Activated naive CD8-positive, alpha-beta T cell treated with anti-CD3 and anti-CD28 coated beads, Interleukin-2, amount 10 ng/mL, durations not matched to agents 7 days and 5 days (primary cell): ENCODE results near the gene NRCAM. TPM values are rescaled to one million over a fixed set of nuclear protein-coding genes. Genes with fewer than 3 reads are reported as not detected.

Source experiments
- ATAC-seq: fragments of 150-1000 bp; cut with Tn5 transposase; one replicate; pipeline ENCODE4 v1.10.0; 2021; ENCODE audit warnings: low read depth, moderate library complexity
- POLR2A ChIA-PET: fragments of 350-600 bp; sonication (Branson Sonifier 250); formaldehyde crosslinking; loops from one replicate; lab custom pipeline; 2021; ENCODE audit warnings: antibody characterized with exemption; lab: Charles Lee
- DNase-seq: peaks from one replicate; pipeline ENCODE4 v3.0.0; 2021
- H3K27ac Mint-ChIP-seq: one replicate; pipeline ENCODE4 v1.8.0; 2022; ENCODE audit warnings: mild to moderate bottlenecking, mixed read lengths
- H3K27me3 Mint-ChIP-seq: one replicate; pipeline ENCODE4 v1.8.0; 2022; ENCODE audit warnings: mild to moderate bottlenecking, moderate library complexity, mixed read lengths
- H3K36me3 Mint-ChIP-seq: one replicate; pipeline ENCODE4 v1.8.0; 2021; ENCODE audit warnings: mild to moderate bottlenecking, mixed read lengths
- H3K4me1 Mint-ChIP-seq: one replicate; pipeline ENCODE4 v1.8.0; 2021; ENCODE audit warnings: mixed read lengths
- H3K4me3 Mint-ChIP-seq: one replicate; pipeline ENCODE4 v1.8.0; 2022; ENCODE audit warnings: mild to moderate bottlenecking, moderate library complexity, mixed read lengths
- H3K9me3 Mint-ChIP-seq: one replicate; pipeline ENCODE4 v1.8.0; 2021; ENCODE audit warnings: mixed read lengths
- total RNA-seq, 2 experiments: library from RNA; stranded (reverse); gene quantifications; one replicate each; pipeline ENCODE4 v1.2.3, GENCODE V29; 2021

The NRCAM gene
- total RNA-seq, 2 experiments from 2014 or later, result 0.50 to 0.99 TPM

- H3K36me3 Mint-ChIP-seq, result peaks cover 1% of the 10 kb centered on the region
- no peaks in the 10 kb centered on the region for H3K4me1 Mint-ChIP-seq
- no peak for ATAC-seq
- POLR2A ChIA-PET, result no interaction called here
- no peaks in the 10 kb centered on the region for H3K27me3 Mint-ChIP-seq
- H3K9me3 Mint-ChIP-seq, result no peaks in the 10 kb centered on the region
- no peak overlapping the region for H3K4me3 Mint-ChIP-seq
- H3K27ac Mint-ChIP-seq, result no peak overlapping the region
- no peak for DNase-seq
Observed at GRCh38 chr7:108227366-108227765, 228.9 kb downstream of the NRCAM start.

GRCh38 chr7:108226816-108227299, 229.4 kb downstream of the NRCAM start:
- POLR2A ChIA-PET, result no interaction called here
- Mint-ChIP-seq H3K27ac (no peak overlapping the region), H3K4me3 (no peak overlapping the region), H3K4me1 (no peaks in the 10 kb centered on the region), H3K9me3 (no peaks in the 10 kb centered on the region), H3K27me3 (no peaks in the 10 kb centered on the region), H3K36me3 (peaks cover under 1% of the 10 kb centered on the region)
- ATAC-seq, result no peak
- DNase-seq, result no peak

- DNase-seq, result no peak
- Mint-ChIP-seq H3K27ac (no peak overlapping the region), H3K4me3 (no peak overlapping the region), H3K27me3 (no peaks in the 10 kb centered on the region), H3K4me1 (no peaks in the 10 kb centered on the region), H3K9me3 (peaks cover 2% of the 10 kb centered on the region), H3K36me3 (no peaks in the 10 kb centered on the region)
- ATAC-seq, result no peak
- POLR2A ChIA-PET, result no interaction called here
Observed at GRCh38 chr7:108225531-108226181, 230.6 kb downstream of the NRCAM start.

- ATAC-seq, result no peak
- DNase-seq, result no peak
Observed at GRCh38 chr7:108224387-108224786, 231.8 kb downstream of the NRCAM start.

GRCh38 chr7:108222236-108222892, 233.9 kb downstream of the NRCAM start:
- H3K27ac Mint-ChIP-seq, result no peak overlapping the region
- peaks cover 7% of the 10 kb centered on the region for H3K9me3 Mint-ChIP-seq
- POLR2A ChIA-PET, result no interaction called here

More at GRCh38 chr7:108224387-108224786, 231.8 kb downstream of the NRCAM start:
- Mint-ChIP-seq H3K36me3 (no peaks in the 10 kb centered on the region), H3K4me1 (no peaks in the 10 kb centered on the region), H3K4me3 (no peak overlapping the region), H3K9me3 (peaks cover 2% of the 10 kb centered on the region), H3K27me3 (no peaks in the 10 kb centered on the region), H3K27ac (no peak overlapping the region)
- POLR2A ChIA-PET, result no interaction called here

GRCh38 chr7:108211382-108212201, 244.6 kb downstream of the NRCAM start:
- POLR2A ChIA-PET, result no interaction called here
- Mint-ChIP-seq H3K36me3 (no peaks in the 10 kb centered on the region), H3K27ac (no peak overlapping the region), H3K4me3 (no peak overlapping the region), H3K27me3 (no peaks in the 10 kb centered on the region), H3K4me1 (no peaks in the 10 kb centered on the region), H3K9me3 (peaks cover 3% of the 10 kb centered on the region)
- no peak for DNase-seq
- ATAC-seq, result no peak

More at GRCh38 chr7:108222236-108222892, 233.9 kb downstream of the NRCAM start:
- no peak overlapping the region for H3K4me3 Mint-ChIP-seq
- no peaks in the 10 kb centered on the region for H3K36me3 Mint-ChIP-seq
- no peak for ATAC-seq
- no peaks in the 10 kb centered on the region for H3K27me3 Mint-ChIP-seq
- DNase-seq, result no peak
- H3K4me1 Mint-ChIP-seq, result no peaks in the 10 kb centered on the region

GRCh38 chr7:108210796-108211195, 245.4 kb downstream of the NRCAM start:
- no peaks in the 10 kb centered on the region for H3K36me3 Mint-ChIP-seq
- H3K27ac Mint-ChIP-seq, result no peak overlapping the region
- no peaks in the 10 kb centered on the region for H3K4me1 Mint-ChIP-seq
- ATAC-seq (no peak), DNase-seq (no peak)
- H3K4me3 Mint-ChIP-seq, result no peak overlapping the region
- no peaks in the 10 kb centered on the region for H3K27me3 Mint-ChIP-seq
- H3K9me3 Mint-ChIP-seq, result no peaks in the 10 kb centered on the region
- POLR2A ChIA-PET, result no interaction called here

GRCh38 chr7:108205311-108205710, 250.9 kb downstream of the NRCAM start:
- Mint-ChIP-seq H3K27ac (no peak overlapping the region), H3K4me1 (peaks cover 1% of the 10 kb centered on the region), H3K4me3 (no peak overlapping the region), H3K36me3 (no peaks in the 10 kb centered on the region), H3K9me3 (no peaks in the 10 kb centered on the region), H3K27me3 (no peaks in the 10 kb centered on the region)
- ATAC-seq (no peak), DNase-seq (no peak)
- POLR2A ChIA-PET, result no interaction called here

- Mint-ChIP-seq H3K4me1 (peaks cover 1% of the 10 kb centered on the region), H3K27me3 (no peaks in the 10 kb centered on the region), H3K9me3 (no peaks in the 10 kb centered on the region), H3K36me3 (no peaks in the 10 kb centered on the region), H3K27ac (no peak overlapping the region), H3K4me3 (no peak overlapping the region)
- ATAC-seq (no peak), DNase-seq (no peak)
- POLR2A ChIA-PET, result no interaction called here
Observed at GRCh38 chr7:108204281-108204796, 251.9 kb downstream of the NRCAM start.

GRCh38 chr7:108203537-108203936, 252.7 kb downstream of the NRCAM start:
- Mint-ChIP-seq H3K27ac (no peak overlapping the region), H3K27me3 (no peaks in the 10 kb centered on the region), H3K4me3 (no peak overlapping the region), H3K4me1 (peaks cover 1% of the 10 kb centered on the region), H3K9me3 (no peaks in the 10 kb centered on the region), H3K36me3 (no peaks in the 10 kb centered on the region)
- ATAC-seq (no peak), DNase-seq (no peak)
- POLR2A ChIA-PET, result no interaction called here

- POLR2A ChIA-PET, result no interaction called here
- Mint-ChIP-seq H3K4me3 (no peak overlapping the region), H3K36me3 (no peaks in the 10 kb centered on the region), H3K9me3 (no peaks in the 10 kb centered on the region), H3K27ac (no peak overlapping the region), H3K27me3 (no peaks in the 10 kb centered on the region), H3K4me1 (peaks cover 1% of the 10 kb centered on the region)
- DNase-seq, result no peak
- no peak for ATAC-seq
Observed at GRCh38 chr7:108202743-108203142, 253.5 kb downstream of the NRCAM start.

GRCh38 chr7:108201766-108202165, 254.5 kb downstream of the NRCAM start:
- Mint-ChIP-seq H3K9me3 (no peaks in the 10 kb centered on the region), H3K36me3 (no peaks in the 10 kb centered on the region), H3K27me3 (no peaks in the 10 kb centered on the region), H3K4me3 (no peak overlapping the region), H3K4me1 (peaks cover 1% of the 10 kb centered on the region), H3K27ac (no peak overlapping the region)
- no peak for DNase-seq
- no peak for ATAC-seq
- POLR2A ChIA-PET, result no interaction called here

GRCh38 chr7:108200326-108200725, 255.9 kb downstream of the NRCAM start:
- H3K4me1 Mint-ChIP-seq, result peaks cover 1% of the 10 kb centered on the region
- no peaks in the 10 kb centered on the region for H3K36me3 Mint-ChIP-seq
- H3K9me3 Mint-ChIP-seq, result no peaks in the 10 kb centered on the region
- no peak overlapping the region for H3K27ac Mint-ChIP-seq
- H3K27me3 Mint-ChIP-seq, result no peaks in the 10 kb centered on the region
- H3K4me3 Mint-ChIP-seq, result no peak overlapping the region
- POLR2A ChIA-PET, result no interaction called here
- DNase-seq (no peak), ATAC-seq (no peak)
